GM18499 (cell line): ENCODE measurements around the gene DDX18.
"Not testable (repeated sequence)": the region's sequence is repeated elsewhere in the genome, so short reads cannot be mapped to it uniquely, and the experiment has no call there.

Source experiments
- ATAC-seq: cut with Tn5 transposase; IDR thresholded peaks from one replicate; pipeline ENCODE4 v1.9.1; 2021; ENCODE audit warnings: moderate number of reproducible peaks; ENCODE audit not compliant: insufficient read depth, unreplicated experiment

The DDX18 gene

DNA sequence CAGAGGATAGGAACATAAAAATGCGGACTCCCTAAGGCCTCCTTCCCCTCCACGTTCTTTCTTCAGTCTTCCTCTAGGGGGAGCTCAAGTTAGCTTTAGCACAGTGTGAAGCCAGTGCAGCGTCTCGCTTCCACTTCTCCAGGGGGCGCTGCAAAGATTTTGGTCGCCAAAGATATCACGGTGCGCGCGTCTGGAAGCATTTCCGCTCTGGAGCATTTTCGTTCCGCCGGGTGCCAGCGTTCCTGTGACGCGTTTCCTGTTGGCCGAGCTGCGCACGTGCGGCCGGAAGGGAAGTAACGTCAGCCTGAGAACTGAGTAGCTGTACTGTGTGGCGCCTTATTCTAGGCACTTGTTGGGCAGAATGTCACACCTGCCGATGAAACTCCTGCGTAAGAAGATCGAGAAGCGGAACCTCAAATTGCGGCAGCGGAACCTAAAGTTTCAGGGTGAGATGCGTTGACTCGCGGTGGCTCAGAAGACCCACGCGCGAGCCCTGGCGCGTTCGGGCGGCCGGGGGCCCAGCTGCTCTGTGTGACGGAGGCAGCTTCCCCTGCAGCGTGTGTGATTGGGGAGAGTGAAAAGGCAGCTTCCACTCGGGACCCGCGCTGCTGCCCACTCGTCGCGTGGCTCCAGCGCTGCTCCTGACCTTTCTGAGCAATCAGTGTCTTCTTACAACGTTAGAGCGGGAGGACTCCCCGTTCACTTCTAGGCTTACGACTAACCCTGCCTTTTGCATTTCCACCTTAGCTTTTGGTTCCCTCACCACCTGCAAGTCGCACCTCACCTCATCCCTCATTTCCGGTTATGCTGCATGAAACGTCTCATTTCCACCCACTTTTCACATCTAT, at the start of gene DDX18:
Gene DDX18 (plus strand): TSS at position 275 of the 848 bp plus-strand sequence. CDS start 87 bp downstream, at position 362.
- peak; percentile 90 for ATAC-seq

DNA sequence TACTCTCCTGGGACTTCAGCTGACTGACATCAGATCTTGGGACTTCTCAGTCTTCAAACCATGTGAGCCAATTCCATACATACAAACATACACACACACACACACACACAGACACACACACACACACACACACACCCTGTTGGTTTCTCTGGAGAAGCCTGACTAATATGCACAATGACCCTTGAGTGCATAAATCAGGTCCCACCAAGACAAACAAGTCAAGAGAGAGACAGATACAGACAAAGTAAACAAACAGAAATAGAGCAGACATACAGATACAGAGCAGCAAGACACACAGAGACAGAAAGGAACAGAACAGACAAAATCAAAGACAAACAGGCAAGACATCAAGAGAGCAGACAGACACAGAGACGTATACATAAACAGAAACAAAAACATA, 43.8 kb upstream of the DDX18 start:
- no peak for ATAC-seq

- ATAC-seq, result no peak
Measured at GRCh38 chr2:117771969-117772630, 42.4 kb upstream of the DDX18 start.

DNA sequence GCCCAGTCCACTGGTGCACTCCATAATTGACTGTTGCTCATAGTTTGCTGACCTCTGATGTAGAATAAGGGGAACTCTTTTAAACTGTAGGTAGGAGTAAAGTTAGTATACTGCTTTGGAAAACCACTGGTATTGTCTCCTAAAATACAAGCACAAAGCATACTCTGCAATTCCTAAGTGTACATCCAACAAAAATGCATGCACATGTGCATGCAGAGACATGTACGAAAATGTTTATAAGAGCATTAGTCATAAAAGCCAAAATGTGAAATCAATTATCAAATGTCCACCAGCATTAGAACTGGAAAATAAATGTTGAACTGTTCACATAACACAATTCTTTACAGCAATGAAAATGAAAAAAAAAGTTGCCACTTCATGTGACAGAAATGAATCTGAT, 39.8 kb upstream of the DDX18 start:
- no peak for ATAC-seq

GRCh38 chr2:117775703-117776219, 38.7 kb upstream of the DDX18 start:
- ATAC-seq, result no peak

- no peak for ATAC-seq
Measured at GRCh38 chr2:117776888-117777287, 37.6 kb upstream of the DDX18 start.

DNA sequence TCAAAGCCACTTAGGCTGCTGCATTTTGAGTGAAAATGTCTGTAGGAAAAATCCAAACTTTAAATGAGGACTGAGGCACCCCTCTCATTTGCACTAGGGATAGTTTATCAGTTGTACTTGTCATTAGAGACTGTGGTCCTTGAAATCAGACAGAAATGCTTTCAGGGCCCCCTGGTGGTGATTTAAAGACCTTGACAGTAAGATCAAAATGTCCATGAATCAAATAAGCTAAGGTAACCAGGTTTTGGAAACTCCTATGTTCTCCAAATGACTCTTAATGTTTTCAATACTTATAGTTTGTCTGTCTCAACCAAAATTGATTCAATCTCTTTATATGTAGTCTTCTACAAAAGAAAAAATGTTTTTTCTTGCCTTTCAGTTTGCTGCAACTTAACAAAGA, 28.8 kb upstream of the DDX18 start:
- peak; percentile 83 for ATAC-seq

- ATAC-seq, result no peak
Measured at GRCh38 chr2:117786520-117786919, 28.0 kb upstream of the DDX18 start.

DNA sequence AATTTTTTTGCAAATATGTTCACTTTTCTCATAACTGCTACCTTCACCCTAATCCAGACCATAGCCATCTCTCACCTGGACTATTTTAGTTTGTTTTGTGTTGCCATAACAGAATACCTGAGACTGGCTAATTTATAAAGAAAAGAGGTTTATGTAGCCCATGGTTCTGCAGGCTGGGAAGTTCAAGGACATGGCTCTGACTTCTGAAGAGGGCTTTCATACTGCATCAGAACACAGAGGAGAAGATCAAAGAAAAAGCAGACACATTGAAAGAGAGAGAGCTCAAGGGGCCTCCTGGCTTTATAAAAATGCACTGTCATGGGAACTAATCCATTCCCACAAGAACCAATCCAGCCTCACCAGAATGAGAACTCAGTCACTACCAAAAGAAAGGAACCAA, 25.0 kb upstream of the DDX18 start:
- ATAC-seq, result no peak

- no peak for ATAC-seq
Measured at GRCh38 chr2:117794668-117795067, 19.8 kb upstream of the DDX18 start.

- ATAC-seq, result no peak
Measured at GRCh38 chr2:117801826-117802225, 12.7 kb upstream of the DDX18 start.

DNA sequence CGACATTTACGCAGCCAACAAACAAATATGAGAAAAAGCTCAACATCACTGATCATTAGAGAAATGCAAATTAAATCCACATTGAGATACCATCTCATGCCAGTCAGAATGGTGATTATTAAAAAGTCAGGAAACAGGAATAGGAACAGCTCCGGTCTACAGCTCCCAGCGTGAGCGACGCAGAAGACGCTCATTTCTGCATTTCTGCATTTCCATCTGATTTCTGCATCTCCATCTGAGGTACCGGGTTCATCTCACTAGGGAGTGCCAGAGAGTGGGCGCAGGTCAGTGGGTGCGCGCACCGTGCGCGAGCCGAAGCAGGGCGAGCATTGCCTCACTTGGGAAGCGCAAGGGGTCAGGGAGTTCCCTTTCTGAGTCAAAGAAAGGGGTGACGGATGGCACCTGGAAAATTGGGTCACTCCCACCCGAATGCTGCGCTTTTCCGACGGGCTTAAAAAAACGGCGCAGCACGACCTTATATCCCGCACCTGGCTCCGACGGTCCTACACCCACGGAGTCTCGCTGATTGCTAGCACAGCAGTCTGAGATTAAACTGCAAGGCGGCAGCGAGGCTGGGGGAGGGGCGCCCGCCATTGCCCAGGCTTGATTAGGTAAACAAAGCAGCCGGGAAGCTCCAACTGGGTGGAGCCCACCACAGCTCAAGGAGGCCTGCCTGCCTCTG, 10.7 kb upstream of the DDX18 start:
- ATAC-seq, result not testable (repeated sequence)

DNA sequence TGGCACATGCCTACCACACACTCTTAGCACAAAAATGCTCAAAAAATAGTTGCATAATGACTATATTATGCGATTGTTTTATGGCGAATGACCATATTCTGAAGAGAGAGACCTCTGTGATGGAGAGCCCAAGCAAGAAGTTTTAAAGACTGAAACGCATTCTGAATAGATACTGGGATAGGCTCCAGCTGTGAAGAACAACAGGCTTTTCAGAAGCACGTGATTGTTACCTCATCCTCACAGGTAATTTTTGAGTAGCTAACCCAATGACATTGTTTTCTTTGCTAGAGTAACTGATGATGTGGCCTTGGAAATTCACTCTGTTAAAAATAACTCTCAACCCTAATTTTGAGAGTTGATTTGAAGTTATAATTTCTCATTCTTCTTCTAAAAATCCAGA, 2.0 kb upstream of the DDX18 start:
- no peak for ATAC-seq

GRCh38 chr2:117815946-117816345, 1.5 kb downstream of the DDX18 start:
- ATAC-seq, result no peak

DNA sequence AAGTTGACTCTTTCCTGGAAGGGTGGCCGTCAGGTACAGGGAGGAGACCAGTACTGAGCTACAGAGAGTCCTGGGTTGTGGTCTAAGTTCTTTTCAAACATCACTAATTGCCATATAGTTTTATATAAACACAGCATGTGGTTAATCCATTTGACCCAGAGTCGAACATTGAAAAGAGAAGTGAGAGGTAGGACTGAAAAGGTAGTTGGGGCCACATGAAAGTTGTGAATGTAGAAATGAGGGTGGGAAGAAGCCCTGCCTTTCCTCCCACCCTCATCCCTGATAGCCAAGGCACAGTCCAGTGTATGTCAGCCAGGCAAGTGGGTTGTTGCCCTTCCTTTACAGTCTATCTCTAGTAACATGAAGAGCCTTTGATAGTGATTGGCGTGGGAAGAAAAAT, 4.4 kb downstream of the DDX18 start:
- ATAC-seq, result no peak

DNA sequence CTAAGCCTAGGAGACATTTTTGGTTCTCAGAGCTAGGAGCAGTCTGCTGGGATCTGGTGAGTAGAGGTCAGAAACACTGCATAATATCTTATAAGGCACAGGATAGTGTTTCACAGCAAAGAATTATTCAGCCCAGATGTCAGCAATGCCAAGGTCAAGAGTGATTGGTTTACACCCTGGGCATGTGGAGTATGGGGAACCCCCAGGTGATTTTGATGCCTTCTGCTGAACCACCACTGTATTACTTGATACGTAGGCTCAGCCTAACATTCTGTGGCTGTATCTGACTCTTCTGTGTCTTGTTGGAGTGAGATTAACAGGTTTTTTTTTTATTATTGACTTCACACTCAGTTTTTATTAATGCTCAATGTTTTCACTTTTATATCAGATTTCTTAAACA, 6.0 kb downstream of the DDX18 start:
- no peak for ATAC-seq

DNA sequence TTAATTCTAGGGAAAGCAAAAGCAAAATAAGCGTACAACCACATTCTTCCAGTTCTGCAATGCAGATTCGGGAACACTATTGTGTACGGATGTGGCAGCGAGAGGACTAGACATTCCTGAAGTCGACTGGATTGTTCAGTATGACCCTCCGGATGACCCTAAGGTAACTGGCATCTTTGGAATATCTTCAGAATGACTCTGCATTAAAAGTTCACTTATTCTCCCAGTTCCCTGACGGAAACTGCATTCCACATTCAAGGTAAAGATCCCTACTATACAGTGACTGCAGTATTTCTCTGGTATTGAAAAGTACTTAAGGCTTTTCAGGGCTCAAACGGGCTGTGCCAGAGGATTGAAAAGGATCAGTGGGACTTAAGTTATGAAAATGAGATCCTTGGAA, 10.9 kb downstream of the DDX18 start:
- no peak for ATAC-seq

GRCh38 chr2:117827464-117827863, 13.0 kb downstream of the DDX18 start:
- not testable (repeated sequence) for ATAC-seq

GRCh38 chr2:117828870-117829269, 14.4 kb downstream of the DDX18 start:
- ATAC-seq, result no peak

GRCh38 chr2:117832332-117832731, 17.8 kb downstream of the DDX18 start:
- ATAC-seq, result no peak
